HepG2 (cell line): Measurements from ENCODE around the gene MYO19. TPM values are rescaled to one million over a fixed set of nuclear protein-coding genes. Genes with fewer than 3 reads are reported as not detected.

Experiments
- GPBP1L1 ChIP-seq: sonication (generic); formaldehyde crosslinking; IDR thresholded peaks from 2 replicates; pipeline ENCODE4 v1.5.0; 2020; ENCODE audit warnings: mild to moderate bottlenecking, missing genetic modification reagents
- NFKB2 ChIP-seq: sonication (generic); formaldehyde crosslinking; IDR thresholded peaks from 2 replicates; pipeline ENCODE4 v1.4.0; 2020; ENCODE audit warnings: missing genetic modification reagents, borderline replicate concordance
- PHF8 ChIP-seq: sonication (generic); formaldehyde crosslinking; IDR thresholded peaks from 2 replicates; pipeline ENCODE4 v1.5.0; 2020; ENCODE audit warnings: missing genetic modification reagents
- ZNF280B ChIP-seq: sonication (generic); formaldehyde crosslinking; IDR thresholded peaks from 2 replicates; pipeline ENCODE4 v1.5.0; 2020; ENCODE audit warnings: missing genetic modification reagents, mild to moderate bottlenecking, borderline replicate concordance
- ZNF296 ChIP-seq: sonication (generic); formaldehyde crosslinking; conservative IDR thresholded peaks from 2 replicates; pipeline ENCODE4 v1.5.0; 2020; ENCODE audit warnings: mild to moderate bottlenecking, missing genetic modification reagents
- ZNF761 ChIP-seq: sonication (generic); formaldehyde crosslinking; conservative IDR thresholded peaks from 2 replicates; pipeline ENCODE4 v1.4.0; 2020; ENCODE audit warnings: mild to moderate bottlenecking, missing genetic modification reagents
- polyA plus RNA-seq, 8 experiments: library from polyadenylated mRNA; depleted of rRNA in 3 of 8; stranded (reverse) in 7 of 8; unstranded in 1 of 8; fragments of >200 nt; fragmentation: Illumina TruSeq in 4 of 8; extraction: Trizol in 4 of 8; gene quantifications; 2 replicates each; pipeline versions ENCODE4 v1.2.1 to v1.2.3, GENCODE V29; 2011 to 2016; ENCODE audit warnings: low read depth in 4 of 8, missing spikeins in 1 of 8, mixed read lengths in 1 of 8; ENCODE audit not compliant: insufficient read depth in 1 of 8
- total RNA-seq, 5 experiments: library from RNA; depleted of rRNA; stranded (reverse); fragments of >200 nt; fragmentation: Illumina TruSeq; extraction: Trizol; gene quantifications; 2 replicates each; pipeline ENCODE4 v1.2.3, GENCODE V29; 2016; ENCODE audit warnings: low read depth in 1 of 5
- TF ChIP-seq, protein P1 (sequence below): sonication (generic); formaldehyde crosslinking; IDR thresholded peaks from 2 replicates; pipeline ENCODE4 v1.5.1; 2020; ENCODE audit warnings: mild to moderate bottlenecking, missing genetic modification reagents, moderate library complexity
- TF ChIP-seq, protein P2 (sequence below): sonication (generic); formaldehyde crosslinking; IDR thresholded peaks from 2 replicates; pipeline ENCODE4 v1.4.0; 2020; ENCODE audit warnings: missing genetic modification reagents
- TF ChIP-seq, protein P3 (sequence below): sonication (generic); formaldehyde crosslinking; IDR thresholded peaks from 2 replicates; pipeline ENCODE4 v1.9.0; 2021; ENCODE audit warnings: missing genetic modification reagents, mild to moderate bottlenecking, borderline replicate concordance
- TF ChIP-seq, protein P4 (sequence below): sonication (generic); formaldehyde crosslinking; IDR thresholded peaks from 2 replicates; pipeline ENCODE4 v1.5.0; 2020; ENCODE audit warnings: mild to moderate bottlenecking, missing genetic modification reagents, borderline replicate concordance

MYO19 gene
- total and polyA plus RNA-seq, 2 of the 13 experiments (the other 11 are each of a cell fraction or from before 2014, with no cell fraction given), result 75.7 to 82.3 TPM

GRCh38 chr17:36486204-36487194 lies 48.2 kb downstream of the MYO19 start, which contains the start of gene ZNHIT3 (continued):
- TF ChIP-seq, protein P1, sequence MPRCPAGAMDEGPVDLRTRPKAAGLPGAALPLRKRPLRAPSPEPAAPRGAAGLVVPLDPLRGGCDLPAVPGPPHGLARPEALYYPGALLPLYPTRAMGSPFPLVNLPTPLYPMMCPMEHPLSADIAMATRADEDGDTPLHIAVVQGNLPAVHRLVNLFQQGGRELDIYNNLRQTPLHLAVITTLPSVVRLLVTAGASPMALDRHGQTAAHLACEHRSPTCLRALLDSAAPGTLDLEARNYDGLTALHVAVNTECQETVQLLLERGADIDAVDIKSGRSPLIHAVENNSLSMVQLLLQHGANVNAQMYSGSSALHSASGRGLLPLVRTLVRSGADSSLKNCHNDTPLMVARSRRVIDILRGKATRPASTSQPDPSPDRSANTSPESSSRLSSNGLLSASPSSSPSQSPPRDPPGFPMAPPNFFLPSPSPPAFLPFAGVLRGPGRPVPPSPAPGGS (CRISPR knock-in tag), result peak; percentile 60; the same call in 1 of the 2 replicates
- no peak for TF ChIP-seq GPBP1L1
- peak; percentile 93 for TF ChIP-seq PHF8 (CRISPR knock-in tag)
- no peak for TF ChIP-seq ZNF280B (CRISPR knock-in tag)
- no peak for TF ChIP-seq ZNF296 (CRISPR knock-in tag)
- TF ChIP-seq, protein P2, sequence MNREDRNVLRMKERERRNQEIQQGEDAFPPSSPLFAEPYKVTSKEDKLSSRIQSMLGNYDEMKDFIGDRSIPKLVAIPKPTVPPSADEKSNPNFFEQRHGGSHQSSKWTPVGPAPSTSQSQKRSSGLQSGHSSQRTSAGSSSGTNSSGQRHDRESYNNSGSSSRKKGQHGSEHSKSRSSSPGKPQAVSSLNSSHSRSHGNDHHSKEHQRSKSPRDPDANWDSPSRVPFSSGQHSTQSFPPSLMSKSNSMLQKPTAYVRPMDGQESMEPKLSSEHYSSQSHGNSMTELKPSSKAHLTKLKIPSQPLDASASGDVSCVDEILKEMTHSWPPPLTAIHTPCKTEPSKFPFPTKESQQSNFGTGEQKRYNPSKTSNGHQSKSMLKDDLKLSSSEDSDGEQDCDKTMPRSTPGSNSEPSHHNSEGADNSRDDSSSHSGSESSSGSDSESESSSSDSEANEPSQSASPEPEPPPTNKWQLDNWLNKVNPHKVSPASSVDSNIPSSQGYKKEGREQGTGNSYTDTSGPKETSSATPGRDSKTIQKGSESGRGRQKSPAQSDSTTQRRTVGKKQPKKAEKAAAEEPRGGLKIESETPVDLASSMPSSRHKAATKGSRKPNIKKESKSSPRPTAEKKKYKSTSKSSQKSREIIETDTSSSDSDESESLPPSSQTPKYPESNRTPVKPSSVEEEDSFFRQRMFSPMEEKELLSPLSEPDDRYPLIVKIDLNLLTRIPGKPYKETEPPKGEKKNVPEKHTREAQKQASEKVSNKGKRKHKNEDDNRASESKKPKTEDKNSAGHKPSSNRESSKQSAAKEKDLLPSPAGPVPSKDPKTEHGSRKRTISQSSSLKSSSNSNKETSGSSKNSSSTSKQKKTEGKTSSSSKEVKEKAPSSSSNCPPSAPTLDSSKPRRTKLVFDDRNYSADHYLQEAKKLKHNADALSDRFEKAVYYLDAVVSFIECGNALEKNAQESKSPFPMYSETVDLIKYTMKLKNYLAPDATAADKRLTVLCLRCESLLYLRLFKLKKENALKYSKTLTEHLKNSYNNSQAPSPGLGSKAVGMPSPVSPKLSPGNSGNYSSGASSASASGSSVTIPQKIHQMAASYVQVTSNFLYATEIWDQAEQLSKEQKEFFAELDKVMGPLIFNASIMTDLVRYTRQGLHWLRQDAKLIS (CRISPR knock-in tag), result no peak
- TF ChIP-seq, protein P3, sequence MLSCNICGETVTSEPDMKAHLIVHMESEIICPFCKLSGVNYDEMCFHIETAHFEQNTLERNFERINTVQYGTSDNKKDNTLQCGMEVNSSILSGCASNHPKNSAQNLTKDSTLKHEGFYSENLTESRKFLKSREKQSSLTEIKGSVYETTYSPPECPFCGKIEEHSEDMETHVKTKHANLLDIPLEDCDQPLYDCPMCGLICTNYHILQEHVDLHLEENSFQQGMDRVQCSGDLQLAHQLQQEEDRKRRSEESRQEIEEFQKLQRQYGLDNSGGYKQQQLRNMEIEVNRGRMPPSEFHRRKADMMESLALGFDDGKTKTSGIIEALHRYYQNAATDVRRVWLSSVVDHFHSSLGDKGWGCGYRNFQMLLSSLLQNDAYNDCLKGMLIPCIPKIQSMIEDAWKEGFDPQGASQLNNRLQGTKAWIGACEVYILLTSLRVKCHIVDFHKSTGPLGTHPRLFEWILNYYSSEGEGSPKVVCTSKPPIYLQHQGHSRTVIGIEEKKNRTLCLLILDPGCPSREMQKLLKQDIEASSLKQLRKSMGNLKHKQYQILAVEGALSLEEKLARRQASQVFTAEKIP (CRISPR knock-in tag), result no peak
- TF ChIP-seq NFKB2 (CRISPR knock-in tag), result peak; percentile 79; the same call in 1 of the 2 replicates
- no peak for TF ChIP-seq ZNF761 (CRISPR knock-in tag)
- TF ChIP-seq, protein P4, sequence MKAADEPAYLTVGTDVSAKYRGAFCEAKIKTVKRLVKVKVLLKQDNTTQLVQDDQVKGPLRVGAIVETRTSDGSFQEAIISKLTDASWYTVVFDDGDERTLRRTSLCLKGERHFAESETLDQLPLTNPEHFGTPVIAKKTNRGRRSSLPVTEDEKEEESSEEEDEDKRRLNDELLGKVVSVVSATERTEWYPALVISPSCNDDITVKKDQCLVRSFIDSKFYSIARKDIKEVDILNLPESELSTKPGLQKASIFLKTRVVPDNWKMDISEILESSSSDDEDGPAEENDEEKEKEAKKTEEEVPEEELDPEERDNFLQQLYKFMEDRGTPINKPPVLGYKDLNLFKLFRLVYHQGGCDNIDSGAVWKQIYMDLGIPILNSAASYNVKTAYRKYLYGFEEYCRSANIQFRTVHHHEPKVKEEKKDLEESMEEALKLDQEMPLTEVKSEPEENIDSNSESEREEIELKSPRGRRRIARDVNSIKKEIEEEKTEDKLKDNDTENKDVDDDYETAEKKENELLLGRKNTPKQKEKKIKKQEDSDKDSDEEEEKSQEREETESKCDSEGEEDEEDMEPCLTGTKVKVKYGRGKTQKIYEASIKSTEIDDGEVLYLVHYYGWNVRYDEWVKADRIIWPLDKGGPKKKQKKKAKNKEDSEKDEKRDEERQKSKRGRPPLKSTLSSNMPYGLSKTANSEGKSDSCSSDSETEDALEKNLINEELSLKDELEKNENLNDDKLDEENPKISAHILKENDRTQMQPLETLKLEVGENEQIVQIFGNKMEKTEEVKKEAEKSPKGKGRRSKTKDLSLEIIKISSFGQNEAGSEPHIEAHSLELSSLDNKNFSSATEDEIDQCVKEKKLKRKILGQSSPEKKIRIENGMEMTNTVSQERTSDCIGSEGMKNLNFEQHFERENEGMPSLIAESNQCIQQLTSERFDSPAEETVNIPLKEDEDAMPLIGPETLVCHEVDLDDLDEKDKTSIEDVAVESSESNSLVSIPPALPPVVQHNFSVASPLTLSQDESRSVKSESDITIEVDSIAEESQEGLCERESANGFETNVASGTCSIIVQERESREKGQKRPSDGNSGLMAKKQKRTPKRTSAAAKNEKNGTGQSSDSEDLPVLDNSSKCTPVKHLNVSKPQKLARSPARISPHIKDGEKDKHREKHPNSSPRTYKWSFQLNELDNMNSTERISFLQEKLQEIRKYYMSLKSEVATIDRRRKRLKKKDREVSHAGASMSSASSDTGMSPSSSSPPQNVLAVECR (CRISPR knock-in tag), result peak; percentile 84
